GM12891 (cell line): Measurements from ENCODE around the gene UBE2J2.

ENCODE experiments used
- POLR2A ChIP-seq: IDR thresholded peaks from 2 replicates; pipeline ENCODE4 v1.6.1; 2011; ENCODE audit warnings: low read depth, low read length, control low read depth
- POLR2AphosphoS5 ChIP-seq: IDR thresholded peaks from 2 replicates; pipeline ENCODE4 v1.6.1; 2011; ENCODE audit warnings: low read depth, low read length, control low read depth
- TAF1 ChIP-seq: IDR thresholded peaks from 2 replicates; pipeline ENCODE4 v1.6.1; 2011; ENCODE audit warnings: low read depth, low read length, control low read depth

DNA sequence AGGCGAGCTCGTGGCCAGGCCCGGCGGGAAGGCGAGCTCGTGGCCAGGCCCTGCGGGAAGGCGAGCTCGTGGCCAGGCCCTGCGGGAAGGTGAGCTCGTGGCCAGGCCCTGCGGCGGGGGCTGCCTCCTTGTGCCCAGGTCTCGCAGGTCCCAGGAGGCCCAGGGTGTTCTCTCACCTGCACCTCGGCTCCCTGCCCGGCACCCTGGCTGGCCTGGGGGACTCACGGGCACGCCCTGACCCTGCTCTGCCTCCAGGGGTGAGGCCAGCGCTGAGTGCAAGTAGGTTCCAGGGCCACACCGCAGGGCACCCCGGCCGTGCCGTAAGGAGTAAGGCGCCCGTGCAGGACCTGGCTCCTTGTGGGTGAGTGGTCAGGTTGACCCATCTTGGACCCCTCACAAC lies 46.3 kb downstream of the UBE2J2 start:
- no peak for TF ChIP-seq POLR2A
- no peak for TF ChIP-seq POLR2AphosphoS5
- TF ChIP-seq TAF1: no peak
